Measurements from ENCODE around the gene LAMTOR2.
"Not testable (repeated sequence)": the region's sequence is repeated elsewhere in the genome, so short reads cannot be mapped to it uniquely, and the experiment has no call there.

The LAMTOR2 gene

GRCh38 chr1:156054500-156055280, at the start of gene LAMTOR2:
Gene LAMTOR2 (plus strand): TSS chr1:156054782. CDS start chr1:156054890, 108 bp downstream.
- peak; percentile 91 for DNase-seq (ENCODE audit: low read depth)

- DNase-seq (ENCODE audit: low read depth), result no peak
Observed at GRCh38 chr1:156004843-156005584, 49.6 kb upstream of the LAMTOR2 start.

GRCh38 chr1:156006666-156007376, 47.8 kb upstream of the LAMTOR2 start:
- DNase-seq (ENCODE audit: low read depth), result no peak

GRCh38 chr1:156009404-156009803, 45.2 kb upstream of the LAMTOR2 start:
- no peak for DNase-seq (ENCODE audit: low read depth)

GRCh38 chr1:156012051-156012817, 42.3 kb upstream of the LAMTOR2 start:
- DNase-seq (ENCODE audit: low read depth), result no peak

- no peak for DNase-seq (ENCODE audit: low read depth)
Observed at GRCh38 chr1:156014829-156015228, 39.8 kb upstream of the LAMTOR2 start.

GRCh38 chr1:156019946-156020292, 34.7 kb upstream of the LAMTOR2 start:
- DNase-seq (ENCODE audit: low read depth), result no peak

- DNase-seq (ENCODE audit: low read depth), result peak; percentile 82
Observed at GRCh38 chr1:156020293-156021092, 34.1 kb upstream of the LAMTOR2 start, which contains the start of gene SSR2. Gene SSR2 (minus strand): TSS chr1:156020951. CDS start chr1:156020167, 784 bp downstream.

- DNase-seq (ENCODE audit: low read depth), result no peak
Observed at GRCh38 chr1:156021093-156021428, 33.5 kb upstream of the LAMTOR2 start.

- no peak for DNase-seq (ENCODE audit: low read depth)
Observed at GRCh38 chr1:156021954-156022353, 32.6 kb upstream of the LAMTOR2 start.

GRCh38 chr1:156024801-156025200, 29.8 kb upstream of the LAMTOR2 start:
- no peak for DNase-seq (ENCODE audit: low read depth)

- no peak for DNase-seq (ENCODE audit: low read depth)
Observed at GRCh38 chr1:156025876-156026275, 28.7 kb upstream of the LAMTOR2 start.

GRCh38 chr1:156026588-156026987, 28.0 kb upstream of the LAMTOR2 start:
- DNase-seq (ENCODE audit: low read depth), result no peak

- DNase-seq (ENCODE audit: low read depth), result no peak
Observed at GRCh38 chr1:156033011-156033410, 21.6 kb upstream of the LAMTOR2 start.

GRCh38 chr1:156034991-156035390, 19.6 kb upstream of the LAMTOR2 start:
- DNase-seq (ENCODE audit: low read depth), result not testable (repeated sequence)

GRCh38 chr1:156042828-156043227, 11.8 kb upstream of the LAMTOR2 start:
- DNase-seq (ENCODE audit: low read depth), result no peak

- DNase-seq (ENCODE audit: low read depth), result no peak
Observed at GRCh38 chr1:156045076-156045475, 9.5 kb upstream of the LAMTOR2 start.

GRCh38 chr1:156048663-156049258, 5.8 kb upstream of the LAMTOR2 start:
- DNase-seq (ENCODE audit: low read depth), result no peak

GRCh38 chr1:156050376-156050775, 4.2 kb upstream of the LAMTOR2 start:
- no peak for DNase-seq (ENCODE audit: low read depth)

- DNase-seq (ENCODE audit: low read depth), result no peak
Observed at GRCh38 chr1:156051011-156051725, 3.4 kb upstream of the LAMTOR2 start.
